ENCODE data around the gene MYO3B.
"Not testable (repeated sequence)": the region's sequence is repeated elsewhere in the genome, so short reads cannot be mapped to it uniquely, and the experiment has no call there.

Gene MYO3B

GRCh38 chr2:170433448-170433847, 255.5 kb downstream of the MYO3B start:
- H2AFZ ChIP-seq (ENCODE audit: low read depth, low read length) = no peak overlapping the region
- no peak overlapping the region for H3K27ac ChIP-seq (ENCODE audit: low read length)
- H3K36me3 ChIP-seq (replicated peaks; ENCODE audit: low read depth, low read length) = no peaks in the 10 kb centered on the region
- H3K9me3 ChIP-seq (ENCODE audit: insufficient read depth, low read length) = no peaks in the 10 kb centered on the region
- H3K4me2 ChIP-seq (ENCODE audit: low read length) = no peak overlapping the region
- peaks cover 4% of the 10 kb centered on the region; the same call in 1 of the 2 replicates for H4K20me1 ChIP-seq (ENCODE audit: insufficient read depth, low read length)
- H3K4me1 ChIP-seq (ENCODE audit: low read length) = peaks cover 12% of the 10 kb centered on the region
- H3K9ac ChIP-seq (ENCODE audit: low read length) = no peak overlapping the region
- peaks cover 37% of the 10 kb centered on the region for H3K27me3 ChIP-seq (ENCODE audit: low read depth, low read length)
- H3K4me3 ChIP-seq (ENCODE audit: low read length) = no peak overlapping the region
- H3K79me2 ChIP-seq (ENCODE audit: low read length) = no peaks in the 10 kb centered on the region
- TF ChIP-seq CTCF (IDR thresholded peaks at IDR 0.05; ENCODE audit: low read depth, low read length) (no peak), EZH2phosphoT487 (IDR thresholded peaks at IDR 0.05; ENCODE audit: low read depth) (no peak)

- H3K27ac ChIP-seq (ENCODE audit: low read length); H3K36me3 ChIP-seq (replicated peaks; ENCODE audit: low read depth, low read length); H3K4me3 ChIP-seq (ENCODE audit: low read length); H3K9ac ChIP-seq (ENCODE audit: low read length); H4K20me1 ChIP-seq (ENCODE audit: insufficient read depth, low read length); H3K79me2 ChIP-seq (ENCODE audit: low read length); H2AFZ ChIP-seq (ENCODE audit: low read depth, low read length); H3K4me2 ChIP-seq (ENCODE audit: low read length); H3K9me3 ChIP-seq (ENCODE audit: insufficient read depth, low read length): not testable (repeated sequence)
- H3K27me3 ChIP-seq (ENCODE audit: low read depth, low read length) = peaks cover 32% of the 10 kb centered on the region
- H3K4me1 ChIP-seq (ENCODE audit: low read length) = peaks cover 12% of the 10 kb centered on the region
Measured at GRCh38 chr2:170434396-170434795, 256.4 kb downstream of the MYO3B start.

- Histone ChIP-seq H3K9me3 (ENCODE audit: insufficient read depth, low read length) (no peaks in the 10 kb centered on the region), H3K27ac (ENCODE audit: low read length) (no peak overlapping the region), H3K4me1 (ENCODE audit: low read length) (peaks cover 12% of the 10 kb centered on the region), H3K4me3 (ENCODE audit: low read length) (no peak overlapping the region), H3K36me3 (replicated peaks; ENCODE audit: low read depth, low read length) (no peaks in the 10 kb centered on the region), H3K79me2 (ENCODE audit: low read length) (no peaks in the 10 kb centered on the region), H2AFZ (ENCODE audit: low read depth, low read length) (no peak overlapping the region), H3K4me2 (ENCODE audit: low read length) (peak overlapping the region; percentile 60), H3K27me3 (ENCODE audit: low read depth, low read length) (peaks cover 32% of the 10 kb centered on the region), H3K9ac (ENCODE audit: low read length) (no peak overlapping the region), H4K20me1 (ENCODE audit: insufficient read depth, low read length) (peaks cover 4% of the 10 kb centered on the region; the same call in 1 of the 2 replicates)
- TF ChIP-seq EZH2phosphoT487 (IDR thresholded peaks at IDR 0.05; ENCODE audit: low read depth) = no peak
- no peak for TF ChIP-seq CTCF (IDR thresholded peaks at IDR 0.05; ENCODE audit: low read depth, low read length)
Measured at GRCh38 chr2:170434900-170435621, 257.1 kb downstream of the MYO3B start.

- H4K20me1 ChIP-seq (ENCODE audit: insufficient read depth, low read length) = peaks cover 4% of the 10 kb centered on the region; the same call in 1 of the 2 replicates
- H3K4me1 ChIP-seq (ENCODE audit: low read length) = peaks cover 12% of the 10 kb centered on the region
- H3K36me3 ChIP-seq (replicated peaks; ENCODE audit: low read depth, low read length) = no peaks in the 10 kb centered on the region
- no peak overlapping the region for H3K27ac ChIP-seq (ENCODE audit: low read length)
- no peak overlapping the region for H3K4me3 ChIP-seq (ENCODE audit: low read length)
- TF ChIP-seq EZH2phosphoT487 (IDR thresholded peaks at IDR 0.05; ENCODE audit: low read depth) (no peak), CTCF (IDR thresholded peaks at IDR 0.05; ENCODE audit: low read depth, low read length) (no peak)
- no peaks in the 10 kb centered on the region for H3K79me2 ChIP-seq (ENCODE audit: low read length)
- H3K9me3 ChIP-seq (ENCODE audit: insufficient read depth, low read length) = no peaks in the 10 kb centered on the region
- peaks cover 32% of the 10 kb centered on the region for H3K27me3 ChIP-seq (ENCODE audit: low read depth, low read length)
- no peak overlapping the region for H2AFZ ChIP-seq (ENCODE audit: low read depth, low read length)
- no peak overlapping the region for H3K4me2 ChIP-seq (ENCODE audit: low read length)
- H3K9ac ChIP-seq (ENCODE audit: low read length) = no peak overlapping the region
Measured at GRCh38 chr2:170436077-170436943, 258.4 kb downstream of the MYO3B start.
